ENCODE results near the gene SPACA4.
A peak's percentile ranks its signal among the peaks of the same experiment; 100 is the strongest.

GRCh38 chr19:48608798-48609263 is 2.3 kb downstream of the SPACA4 start:
- no peak for TF ChIP-seq EZH2phosphoT487 (IDR thresholded peaks at IDR 0.05; ENCODE audit: low read length)
- no peak for TF ChIP-seq EZH2 (optimal IDR thresholded peaks at IDR 0.05; ENCODE audit: low read depth, low read length)
- peak; percentile 83 for TF ChIP-seq CTCF (IDR thresholded peaks at IDR 0.05; ENCODE audit: low read length)

Data from MM.1S (cell line).